GM18873 (cell line): ENCODE data around the gene EFEMP2.

Source experiments
- ATAC-seq: cut with Tn5 transposase; IDR thresholded peaks from one replicate; pipeline ENCODE4 v1.9.1; 2021; ENCODE audit warnings: mild to moderate bottlenecking, moderate library complexity, moderate number of reproducible peaks; ENCODE audit not compliant: unreplicated experiment, low FRiP score

EFEMP2 gene

DNA sequence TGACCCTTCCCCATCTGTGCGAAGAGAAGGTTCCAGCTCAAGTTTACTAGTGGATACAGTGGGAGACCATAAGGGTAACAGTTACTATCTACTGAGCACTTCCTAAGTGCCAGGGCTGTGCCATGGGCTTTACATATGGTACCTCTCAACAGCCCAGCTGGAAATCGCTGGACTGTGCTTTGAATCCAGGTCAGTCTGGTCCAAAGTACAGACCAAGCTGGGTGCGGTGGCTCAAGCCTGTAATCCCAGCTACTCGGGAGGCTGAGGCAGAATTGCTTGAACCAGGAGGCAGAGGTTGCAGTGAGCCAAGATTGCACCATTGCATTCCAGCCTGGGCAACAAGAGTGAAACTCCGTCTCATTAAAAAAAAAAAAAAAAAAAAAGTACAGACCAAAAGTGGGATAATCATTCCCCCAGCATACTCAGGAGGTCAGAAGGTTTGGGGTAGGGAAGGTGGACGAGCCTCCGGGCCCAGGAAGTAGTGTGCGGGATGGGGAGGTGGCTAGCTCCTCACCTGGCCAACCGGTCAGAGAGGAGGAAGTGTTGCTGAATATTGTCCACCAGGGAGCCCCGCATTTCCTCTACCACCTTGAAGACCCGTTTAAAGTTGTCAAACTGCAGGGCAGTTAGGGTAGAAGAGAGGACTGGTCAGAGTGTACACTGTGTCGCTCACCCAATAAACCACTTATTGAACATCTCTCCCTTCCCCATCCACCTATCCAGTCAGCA, 13.4 kb upstream of the EFEMP2 start:
- no peak for ATAC-seq

DNA sequence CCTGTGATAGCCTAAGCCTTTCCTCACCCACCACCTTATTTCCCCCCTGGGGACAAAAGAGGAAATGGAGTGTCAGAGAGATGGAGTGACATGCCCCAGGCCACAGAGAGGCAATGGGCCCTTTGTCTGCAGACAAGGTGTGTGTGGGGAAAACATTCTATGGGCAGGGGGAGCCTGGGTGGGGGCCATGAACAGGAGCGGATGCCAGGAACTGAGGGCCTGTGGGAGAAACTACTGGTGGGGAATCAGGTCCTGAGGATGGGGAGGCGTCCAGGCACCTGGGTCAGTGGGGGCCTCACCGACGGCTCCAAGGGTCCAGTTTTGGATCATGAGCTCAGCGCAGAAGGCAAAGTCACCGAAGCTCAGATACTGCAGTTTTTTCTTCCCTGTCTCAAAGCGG, 12.6 kb upstream of the EFEMP2 start:
- no peak for ATAC-seq

GRCh38 chr11:65884716-65885092, 12.1 kb upstream of the EFEMP2 start:
- no peak for ATAC-seq

- ATAC-seq, result no peak
Measured at GRCh38 chr11:65883786-65884715, 11.5 kb upstream of the EFEMP2 start.

DNA sequence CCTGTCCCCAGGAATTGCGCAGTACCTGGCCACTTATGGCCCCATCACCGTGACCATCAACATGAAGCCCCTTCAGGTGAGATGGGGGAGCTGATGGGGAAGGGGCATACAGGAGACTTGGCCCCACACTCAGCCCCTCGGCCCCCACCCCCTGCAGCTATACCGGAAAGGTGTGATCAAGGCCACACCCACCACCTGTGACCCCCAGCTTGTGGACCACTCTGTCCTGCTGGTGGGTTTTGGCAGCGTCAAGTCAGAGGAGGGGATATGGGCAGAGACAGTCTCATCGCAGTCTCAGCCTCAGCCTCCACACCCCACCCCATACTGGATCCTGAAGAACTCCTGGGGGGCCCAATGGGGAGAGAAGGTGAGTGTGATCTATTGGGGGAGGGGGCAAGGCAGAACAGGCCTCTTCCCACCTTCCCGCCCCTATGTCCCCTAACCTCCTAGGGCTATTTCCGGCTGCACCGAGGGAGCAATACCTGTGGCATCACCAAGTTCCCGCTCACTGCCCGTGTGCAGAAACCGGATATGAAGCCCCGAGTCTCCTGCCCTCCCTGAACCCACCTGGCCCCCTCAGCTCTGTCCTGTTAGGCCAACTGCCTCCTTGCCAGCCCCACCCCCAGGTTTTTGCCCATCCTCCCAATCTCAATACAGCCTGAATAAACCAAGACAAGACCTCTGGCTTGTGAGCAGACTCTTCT, 10.6 kb upstream of the EFEMP2 start:
- no peak for ATAC-seq

GRCh38 chr11:65882120-65883057, 9.8 kb upstream of the EFEMP2 start:
- ATAC-seq, result no peak

DNA sequence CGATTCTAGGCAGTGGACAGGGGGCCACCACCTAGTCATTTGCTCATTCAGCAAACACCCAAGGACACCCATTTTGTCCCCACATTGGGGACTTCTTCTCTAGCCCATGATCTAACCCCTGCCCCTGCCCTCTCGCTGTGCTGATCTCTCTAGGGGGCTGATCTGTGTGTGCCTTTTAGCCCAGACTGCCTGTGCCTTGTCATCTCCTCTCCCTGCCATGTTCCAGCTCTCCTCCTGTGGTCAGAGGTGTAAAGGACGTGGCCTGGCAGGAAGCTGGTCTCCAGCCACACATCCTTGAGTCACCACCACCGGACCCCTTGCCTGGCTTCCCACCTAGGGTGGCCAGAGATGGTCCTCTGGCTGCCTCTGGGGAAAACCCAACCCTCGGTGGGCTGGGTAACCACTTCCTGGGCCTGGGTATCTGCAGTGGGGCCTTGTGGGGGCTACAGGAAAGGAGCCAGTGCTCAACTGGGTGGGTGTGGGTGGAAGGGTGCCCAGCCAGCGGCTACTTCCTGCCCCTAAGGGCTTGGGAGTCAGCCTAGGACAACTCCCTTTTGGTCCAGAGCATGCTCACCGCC, 8.3 kb upstream of the EFEMP2 start:
- no peak for ATAC-seq

- ATAC-seq, result no peak
Measured at GRCh38 chr11:65880027-65880426, 7.4 kb upstream of the EFEMP2 start.

DNA sequence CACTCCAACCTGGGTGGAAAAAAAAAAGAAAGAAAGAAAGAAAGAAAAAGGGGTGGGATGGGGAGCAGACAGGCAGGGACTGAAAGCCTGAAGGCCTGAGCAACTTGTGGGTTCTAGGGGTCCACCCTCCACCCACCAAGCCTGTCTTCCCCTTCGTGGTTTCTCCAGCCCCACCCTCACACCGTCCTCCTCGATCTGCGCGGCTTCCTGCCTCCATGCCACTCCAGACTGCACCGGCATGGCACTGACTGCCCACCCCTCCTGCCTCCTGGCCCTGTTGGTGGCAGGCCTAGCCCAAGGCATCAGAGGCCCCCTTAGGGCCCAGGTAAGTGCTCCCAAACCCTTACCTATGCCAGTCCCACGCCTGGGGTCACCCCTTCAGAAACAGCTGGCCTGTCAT, 7.0 kb upstream of the EFEMP2 start, which contains the start of gene CTSW:
TSS of gene CTSW (plus strand) at position 221 of the 400 bp plus-strand sequence. CDS start at position 239, 18 bp downstream.
- no peak for ATAC-seq

GRCh38 chr11:65873318-65874156, 937 bp upstream of the EFEMP2 start:
- peak; percentile 62 for ATAC-seq

- no peak for ATAC-seq
Measured at GRCh38 chr11:65871811-65872548, 620 bp downstream of the EFEMP2 start.

DNA sequence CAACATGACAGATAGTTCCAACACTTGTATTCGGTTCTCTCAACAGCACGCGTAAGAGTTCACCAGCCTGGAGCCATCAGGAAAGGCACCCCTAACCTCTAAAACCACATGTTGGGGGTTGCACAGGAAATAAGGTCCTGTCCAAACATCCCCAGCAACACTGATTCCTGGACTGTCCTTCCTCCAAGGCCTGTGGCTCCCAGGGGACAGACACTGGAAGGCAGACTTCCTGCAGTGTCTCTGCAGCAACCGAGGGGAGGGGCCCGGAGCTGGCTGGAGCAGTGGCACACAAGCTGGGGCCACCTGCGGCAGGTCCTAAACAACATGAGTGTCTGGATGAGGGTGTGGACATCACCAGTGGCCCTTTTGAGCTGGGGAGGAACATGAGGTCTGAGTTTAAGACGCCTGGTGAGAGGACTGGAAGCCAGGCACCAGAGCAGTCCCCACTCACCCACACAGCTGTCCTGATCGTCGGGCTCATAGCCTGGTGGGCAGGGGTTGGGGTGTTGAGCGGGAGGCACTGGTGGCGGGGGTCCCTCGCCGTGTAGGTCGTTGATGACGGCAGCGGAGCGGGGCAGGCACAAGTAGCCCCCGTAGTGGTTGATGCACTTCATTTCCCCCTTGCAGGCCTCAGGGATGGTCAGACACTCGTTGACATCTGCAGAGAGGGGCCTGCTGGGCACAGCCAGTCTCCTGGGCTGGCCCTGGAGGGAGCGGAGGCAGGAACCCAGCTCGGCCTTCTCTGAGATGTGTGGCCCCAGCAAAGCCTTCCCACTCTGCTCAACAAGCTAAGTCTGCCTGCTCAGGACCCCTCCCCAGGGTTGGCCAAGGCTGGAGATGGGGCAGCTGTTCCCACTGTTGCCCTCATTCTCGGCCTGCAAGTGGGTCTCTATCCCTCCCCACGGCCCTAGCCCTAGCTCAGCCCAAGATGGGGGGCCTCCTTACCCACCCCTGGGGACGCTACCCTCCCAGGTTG, 1.6 kb downstream of the EFEMP2 start:
- no peak for ATAC-seq

DNA sequence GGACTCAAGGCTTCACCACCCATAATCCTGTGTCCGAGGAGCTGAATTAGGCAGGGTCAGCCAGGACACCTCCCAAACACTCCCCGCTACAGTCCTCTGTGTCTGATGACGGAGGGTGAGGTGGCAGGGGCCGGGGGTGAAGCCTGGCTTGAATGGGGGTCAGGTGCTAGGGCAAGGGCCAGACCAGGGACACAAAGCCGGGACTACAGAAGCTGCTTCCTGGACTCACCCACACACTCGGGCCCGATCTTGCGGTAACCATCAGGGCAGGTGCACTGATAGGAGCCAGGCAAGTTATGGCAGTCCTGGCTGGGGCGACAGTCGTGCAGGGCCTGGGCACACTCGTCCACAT, 2.3 kb downstream of the EFEMP2 start:
- ATAC-seq, result no peak

DNA sequence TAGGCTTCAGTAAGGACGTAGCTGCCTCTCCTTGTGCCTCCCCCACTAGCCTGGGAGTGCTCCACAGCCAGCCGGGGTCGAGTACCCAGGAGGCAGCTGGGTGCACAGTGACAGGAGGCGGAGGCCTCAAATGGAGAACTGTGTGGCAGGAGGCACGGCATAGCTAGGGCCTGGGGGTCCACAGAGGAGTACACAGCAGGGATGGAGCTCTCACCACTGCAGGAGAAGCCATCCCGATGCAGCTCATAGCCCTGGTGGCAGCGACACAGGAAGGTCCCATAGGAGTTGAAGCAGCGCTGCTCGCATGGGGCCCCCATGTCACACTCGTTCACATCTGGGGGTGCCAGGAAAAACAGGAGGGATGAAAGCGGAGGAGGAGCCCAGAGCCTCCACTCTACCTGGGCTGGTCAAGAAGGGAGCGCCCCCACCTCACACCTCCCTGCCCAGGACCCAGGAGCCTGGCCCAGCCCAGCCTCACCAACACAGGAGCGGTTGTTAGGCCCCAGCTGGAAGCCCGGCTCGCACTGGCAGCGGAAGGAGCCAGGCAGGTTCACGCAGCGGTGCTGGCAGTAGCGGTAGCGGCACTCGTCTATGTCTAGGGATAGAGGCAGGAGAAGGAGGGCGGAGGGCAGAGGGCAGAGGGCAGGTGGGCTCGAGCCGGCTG, 2.8 kb downstream of the EFEMP2 start:
- ATAC-seq, result no peak

DNA sequence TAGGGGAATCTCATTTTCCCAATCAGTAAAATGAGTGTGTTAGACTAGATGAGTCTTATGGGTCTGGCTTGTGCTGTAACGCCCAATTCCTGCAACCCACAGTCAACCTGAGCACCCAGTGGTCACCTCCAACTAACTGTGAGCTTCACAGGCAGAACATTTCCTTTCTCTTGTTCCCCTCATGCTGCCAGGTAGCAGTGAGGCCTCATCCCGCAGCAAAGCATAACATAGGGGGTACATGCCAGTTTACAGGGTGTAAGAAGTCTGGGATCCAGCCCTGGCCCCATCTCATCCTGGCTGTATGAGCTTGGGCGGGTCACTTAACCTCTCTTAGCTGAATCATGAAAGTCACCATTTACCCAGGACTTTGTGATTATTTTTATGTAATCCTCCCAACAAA, 3.7 kb downstream of the EFEMP2 start:
- ATAC-seq, result no peak

- ATAC-seq, result no peak
Measured at GRCh38 chr11:65868076-65868667, 4.4 kb downstream of the EFEMP2 start.
